GM12872 (cell line): ENCODE results near the gene FRAT1.

Source experiments
- TF ChIP-seq, protein P1 (sequence below): IDR thresholded peaks from 3 replicates; pipeline ENCODE4 v1.5.1; 2011; ENCODE audit warnings: low read depth, mild to moderate bottlenecking, low read length, moderate library complexity; ENCODE audit not compliant: insufficient read depth

FRAT1 gene

DNA sequence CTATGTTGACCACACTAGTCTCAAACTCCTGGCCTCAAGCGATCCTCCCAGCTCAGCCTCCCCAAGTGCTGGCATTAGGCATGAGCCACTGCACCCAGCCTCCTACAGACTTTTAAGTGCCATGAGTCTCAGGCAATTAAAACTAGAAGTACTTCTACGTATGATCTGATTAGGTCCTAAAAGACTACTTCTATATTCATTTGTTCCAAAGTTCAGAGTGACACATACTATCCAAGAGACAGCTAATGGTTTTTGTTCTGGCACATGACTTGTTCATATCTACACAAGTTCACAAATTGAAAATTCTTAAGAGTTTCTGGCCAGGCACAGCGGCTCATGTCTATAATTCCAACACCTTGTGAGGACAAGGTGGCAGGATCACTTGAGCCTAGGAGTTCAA lies 38.3 kb upstream of the FRAT1 start:
- TF ChIP-seq, protein P1, sequence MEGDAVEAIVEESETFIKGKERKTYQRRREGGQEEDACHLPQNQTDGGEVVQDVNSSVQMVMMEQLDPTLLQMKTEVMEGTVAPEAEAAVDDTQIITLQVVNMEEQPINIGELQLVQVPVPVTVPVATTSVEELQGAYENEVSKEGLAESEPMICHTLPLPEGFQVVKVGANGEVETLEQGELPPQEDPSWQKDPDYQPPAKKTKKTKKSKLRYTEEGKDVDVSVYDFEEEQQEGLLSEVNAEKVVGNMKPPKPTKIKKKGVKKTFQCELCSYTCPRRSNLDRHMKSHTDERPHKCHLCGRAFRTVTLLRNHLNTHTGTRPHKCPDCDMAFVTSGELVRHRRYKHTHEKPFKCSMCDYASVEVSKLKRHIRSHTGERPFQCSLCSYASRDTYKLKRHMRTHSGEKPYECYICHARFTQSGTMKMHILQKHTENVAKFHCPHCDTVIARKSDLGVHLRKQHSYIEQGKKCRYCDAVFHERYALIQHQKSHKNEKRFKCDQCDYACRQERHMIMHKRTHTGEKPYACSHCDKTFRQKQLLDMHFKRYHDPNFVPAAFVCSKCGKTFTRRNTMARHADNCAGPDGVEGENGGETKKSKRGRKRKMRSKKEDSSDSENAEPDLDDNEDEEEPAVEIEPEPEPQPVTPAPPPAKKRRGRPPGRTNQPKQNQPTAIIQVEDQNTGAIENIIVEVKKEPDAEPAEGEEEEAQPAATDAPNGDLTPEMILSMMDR, result no peak

DNA sequence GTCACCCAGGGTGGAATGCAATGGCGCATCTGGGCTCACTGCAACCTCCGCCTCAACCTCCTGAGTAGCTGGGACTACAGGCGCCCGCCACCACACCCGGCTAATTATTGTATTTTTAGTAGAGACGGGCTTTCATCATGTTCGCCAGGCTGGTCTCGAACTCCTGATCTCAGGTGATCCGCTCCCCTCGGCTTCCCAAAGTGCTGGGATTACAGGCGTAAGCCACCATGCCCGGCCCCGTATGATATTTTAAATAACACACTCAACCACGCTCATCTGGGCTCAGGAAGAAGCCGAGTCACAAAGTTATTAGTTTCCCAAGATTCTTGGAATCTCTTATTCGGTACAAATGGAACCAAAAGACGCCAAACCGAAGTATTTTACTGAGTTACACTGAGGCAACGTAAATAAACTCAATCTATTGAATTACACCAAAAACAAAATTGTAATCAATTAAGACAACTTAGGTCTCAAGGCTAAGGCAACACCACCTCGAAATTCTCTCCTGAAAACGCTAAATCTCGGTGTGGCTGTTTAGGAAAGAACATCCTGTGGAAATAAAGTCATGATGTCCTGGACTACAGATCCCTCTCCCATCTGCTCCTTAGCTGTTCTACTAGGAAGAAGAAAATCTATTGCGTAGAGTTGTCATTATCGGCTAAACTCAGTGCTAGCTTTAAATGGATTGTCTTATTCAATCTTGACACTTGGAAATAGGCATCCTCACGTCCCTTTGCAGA lies 27.5 kb upstream of the FRAT1 start:
- TF ChIP-seq, protein P1, result no peak

DNA sequence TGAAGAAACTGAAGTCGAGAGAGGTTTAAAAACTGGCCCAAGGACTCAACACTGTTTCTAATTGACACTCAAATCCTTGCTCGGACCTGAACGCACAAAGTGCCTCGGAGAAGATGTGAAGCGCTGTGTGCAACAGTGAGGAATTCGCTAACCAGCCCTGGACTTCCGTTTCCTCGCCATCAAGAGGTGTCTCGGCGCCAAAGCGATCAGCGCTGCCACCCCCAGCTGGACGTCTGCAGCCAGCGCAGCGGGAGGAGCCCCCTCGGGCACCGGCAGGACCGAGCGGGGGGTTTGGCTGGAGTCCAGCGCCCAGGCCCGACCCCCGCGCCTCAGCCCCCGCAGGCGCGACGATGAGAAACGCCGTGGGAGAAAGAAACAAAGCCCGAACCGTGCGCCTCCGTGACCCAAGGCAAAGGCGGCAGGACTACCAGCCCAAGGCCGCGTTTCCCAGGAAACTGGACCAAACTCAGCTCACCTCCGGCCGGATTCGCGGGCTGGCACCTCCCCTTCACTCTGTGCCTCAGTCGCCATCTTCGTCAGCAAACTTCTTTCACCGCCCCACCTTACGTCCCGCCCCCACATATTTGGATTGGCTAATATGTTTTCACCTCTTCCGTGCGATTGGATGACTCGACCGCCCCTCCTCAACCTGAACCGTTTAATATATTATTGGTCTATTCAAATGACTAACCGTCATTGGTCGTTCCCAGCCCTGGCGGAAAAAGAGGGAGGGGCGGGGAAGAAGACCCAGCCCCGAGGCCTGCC lies 26.8 kb upstream of the FRAT1 start, which contains the start of gene ARHGAP19:
ARHGAP19 (minus strand) TSS at position 541 of the 765 bp plus-strand sequence; CDS start at position 531, 10 bp downstream.
- TF ChIP-seq, protein P1, result peak; percentile 36; the same call in 2 of the 3 replicates

DNA sequence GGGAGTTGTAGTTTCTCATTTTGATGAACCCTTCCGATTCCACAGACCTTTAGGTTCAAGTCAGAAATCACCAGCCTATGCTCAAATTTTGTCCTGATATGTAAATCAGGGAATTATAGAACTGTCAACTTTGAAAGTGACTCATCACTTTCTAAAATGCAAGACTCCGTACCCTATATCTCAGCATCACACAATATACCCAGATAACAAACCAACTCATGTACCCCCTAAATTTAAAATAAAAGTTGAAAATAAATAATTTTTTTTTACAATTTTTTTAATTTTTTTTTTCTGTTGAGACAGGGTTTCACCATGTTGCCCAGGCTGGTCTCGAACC lies 26.2 kb upstream of the FRAT1 start:
- TF ChIP-seq, protein P1, result no peak

DNA sequence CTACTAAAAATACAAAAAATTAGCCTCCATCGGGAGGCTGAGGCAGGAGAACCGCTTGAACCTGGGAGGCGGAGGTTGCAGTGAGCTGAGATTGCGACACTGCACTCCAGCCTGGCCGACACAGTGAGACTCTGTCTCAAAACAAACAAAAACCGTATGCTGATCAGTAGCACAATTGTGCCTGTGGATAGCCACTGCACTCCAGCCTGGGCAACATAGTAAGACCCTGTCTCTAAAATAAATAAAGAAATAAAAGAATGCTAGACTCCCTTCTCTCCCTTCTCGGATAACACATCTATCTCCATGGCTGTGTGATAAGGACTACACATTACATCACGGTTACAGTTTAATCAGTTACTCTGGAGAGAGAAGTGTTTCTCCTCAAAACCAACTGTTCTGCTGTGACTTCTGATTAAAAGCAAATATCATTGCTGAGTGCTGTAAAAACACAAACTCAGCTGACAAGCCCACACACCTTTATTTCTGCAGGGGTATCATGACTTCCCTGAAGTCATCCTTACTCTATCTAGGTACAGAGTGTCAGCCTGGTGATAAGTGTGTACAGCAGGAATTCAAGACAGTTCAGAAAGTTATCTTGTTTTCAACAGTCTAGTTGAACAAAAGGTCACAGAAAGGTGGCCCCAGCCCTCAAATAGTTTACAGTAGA lies 21.4 kb upstream of the FRAT1 start:
- TF ChIP-seq, protein P1, result no peak

DNA sequence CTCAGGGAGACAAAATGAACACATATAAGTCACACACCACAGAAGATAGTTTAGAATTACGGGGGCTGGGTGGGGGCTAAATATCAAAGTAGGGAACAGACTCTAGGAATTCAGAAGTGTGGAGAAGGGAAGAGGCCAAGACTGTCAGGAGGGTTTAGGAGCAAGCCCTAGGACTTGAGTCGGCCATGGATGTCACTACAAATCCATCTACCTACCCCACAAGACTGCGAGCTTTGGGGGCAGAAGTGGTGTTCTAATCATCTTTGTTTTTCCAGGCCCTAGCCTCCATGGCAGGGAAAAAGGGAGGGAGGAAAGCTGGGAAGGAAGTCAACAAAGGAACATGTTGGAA lies 20.9 kb upstream of the FRAT1 start:
- TF ChIP-seq, protein P1, result no peak

DNA sequence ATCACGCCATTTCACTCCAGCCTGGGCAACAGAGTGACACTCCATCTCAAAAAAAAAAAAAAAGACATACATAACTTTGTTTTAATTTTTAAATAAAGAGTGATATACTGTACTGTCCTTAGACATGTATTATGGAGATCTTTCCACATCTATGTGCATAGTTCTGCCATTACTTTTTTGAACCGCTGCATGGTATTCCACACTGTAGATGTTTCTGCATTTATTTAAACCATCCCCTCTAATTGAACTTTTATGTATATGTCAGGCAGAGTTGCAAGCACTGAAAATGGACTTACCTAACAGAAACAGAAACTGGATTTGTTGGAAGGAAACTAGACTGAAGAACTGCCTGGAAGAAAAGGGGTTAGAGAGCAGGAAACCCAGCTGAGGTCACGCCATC lies 18.1 kb upstream of the FRAT1 start:
- TF ChIP-seq, protein P1, result no peak
